Natural killer cell (primary cell): ENCODE data around the gene FIGNL2. TPM values are rescaled to one million over a fixed set of nuclear protein-coding genes. Genes with fewer than 3 reads are reported as not detected.

Experiments
- ATAC-seq, 3 donors: fragments of 150-1000 bp in 2 of 3; fragments of 200-7000 bp in 1 of 3; cut with Tn5 transposase; 1 replicate in 1 of 3; 2 replicates in 2 of 3; pipeline ENCODE4 v1.10.0; 2021; ENCODE audit warnings: mild to moderate bottlenecking in 2 of 3, moderate library complexity in 2 of 3
- DNase-seq, 2 donors: peaks; one replicate each; pipeline versions ENCODE4 v3.0.0 to v3.0.0-alpha.2; 2013 to 2021; ENCODE audit warnings: mixed read lengths in 1 of 2
- H3K27ac ChIP-seq: one replicate; pipeline ENCODE4 v1.5.1; 2013; ENCODE audit warnings: mild to moderate bottlenecking, low read length
- H3K27me3 ChIP-seq: one replicate; pipeline ENCODE4 v1.6.1; 2013; ENCODE audit warnings: low read length; ENCODE audit not compliant: control insufficient read depth, insufficient read depth
- H3K36me3 ChIP-seq: one replicate; pipeline ENCODE4 v1.6.1; 2013; ENCODE audit warnings: low read length; ENCODE audit not compliant: control insufficient read depth, insufficient read depth
- H3K4me1 ChIP-seq: one replicate; pipeline ENCODE4 v1.6.1; 2013; ENCODE audit warnings: low read length; ENCODE audit not compliant: control insufficient read depth, insufficient read depth
- H3K4me3 ChIP-seq: one replicate; pipeline ENCODE4 v1.5.1; 2013; ENCODE audit warnings: low read length
- H3K9me3 ChIP-seq: one replicate; pipeline ENCODE4 v1.6.1; 2013; ENCODE audit warnings: low read length; ENCODE audit not compliant: control insufficient read depth, insufficient read depth
- H3K27ac Mint-ChIP-seq, 2 donors: one replicate each; pipeline ENCODE4 v1.8.0; 2022; ENCODE audit warnings: mild to moderate bottlenecking in 2 of 2, mixed read lengths in 2 of 2, moderate library complexity in 1 of 2
- H3K27me3 Mint-ChIP-seq, 2 donors: one replicate each; pipeline ENCODE4 v1.8.0; 2022; ENCODE audit warnings: low read depth in 2 of 2, mixed read lengths in 2 of 2
- H3K36me3 Mint-ChIP-seq: one replicate; pipeline ENCODE4 v1.8.0; 2022; ENCODE audit warnings: mixed read lengths
- H3K4me1 Mint-ChIP-seq, 2 donors: one replicate each; pipeline ENCODE4 v1.8.0; 2022; ENCODE audit warnings: mixed read lengths in 2 of 2
- H3K4me3 Mint-ChIP-seq: one replicate; pipeline ENCODE4 v1.8.0; 2022; ENCODE audit warnings: mild to moderate bottlenecking, moderate library complexity, mixed read lengths
- H3K9me3 Mint-ChIP-seq, 2 donors: one replicate each; pipeline ENCODE4 v1.8.0; 2022; ENCODE audit warnings: mixed read lengths in 2 of 2
- WGBS: methylation state at CpG from one replicate; pipeline ENCODE4 v1.1.7; 2013; ENCODE audit warnings: missing lambda C conversion rate; ENCODE audit not compliant: insufficient coverage; 5-methylcytosine and 5-hydroxymethylcytosine counted together
- intact Hi-C: fragments of 100-400 bp; cut with micrococcal nuclease; formaldehyde crosslinking; loops from one replicate; pipeline ENCODE4 v1.14.2; 2022
- total RNA-seq, 4 donors: library from RNA; stranded (reverse); fragments of 120-200 nt in 1 of 4; gene quantifications; one replicate each; pipeline versions ENCODE4 v1.2.3 to v1.2.4, GENCODE V29; 2013 to 2022
- TF ChIP-seq, protein P1 (sequence below): fragments of 200-600 bp; IDR thresholded peaks from one replicate; pipeline ENCODE4 v1.8.0; 2022; ENCODE audit warnings: antibody characterized with exemption

Gene FIGNL2
- total RNA-seq, 3 donors from 2014 or later (not counting 1 experiment from before 2014, with no cell fraction given): 1.4 to 1.6 (median 1.5) TPM

DNA sequence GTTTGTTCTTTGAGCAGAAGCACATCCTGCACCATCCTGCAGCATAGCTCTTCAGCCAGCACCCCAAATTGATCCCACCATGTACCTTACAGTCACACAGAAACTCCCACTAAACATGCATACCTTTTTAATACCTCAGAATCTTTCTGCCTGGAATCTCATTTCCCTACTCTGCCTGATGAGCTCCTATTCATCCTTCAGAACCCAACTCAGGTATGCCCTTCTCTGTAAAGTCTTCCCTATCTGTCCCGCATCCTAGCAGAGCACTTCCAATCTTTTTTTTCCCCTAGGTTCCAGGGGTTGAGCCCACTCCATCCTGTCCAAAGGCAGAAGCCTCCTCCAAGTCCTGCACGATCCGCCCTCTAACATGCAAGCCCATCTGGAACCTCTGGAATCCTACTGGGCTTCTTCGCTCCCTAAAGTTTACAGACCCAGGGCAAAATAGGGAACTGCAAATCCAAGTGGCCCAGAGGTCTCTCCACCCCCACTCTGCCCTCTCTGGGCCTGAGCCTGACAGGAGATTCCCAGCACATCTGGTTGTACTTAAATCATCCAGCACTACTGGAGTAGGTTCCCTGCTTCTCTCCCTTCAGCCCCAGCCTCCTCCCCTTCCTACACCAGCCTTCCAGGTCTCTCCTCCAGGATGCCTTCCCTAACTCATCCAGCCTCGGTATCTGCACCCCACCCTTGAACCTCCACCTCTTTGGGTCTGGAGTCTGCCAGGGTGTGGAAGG is 4.1 kb upstream of the FIGNL2 start:
- H3K27ac ChIP-seq: no peak overlapping the region
- 98% methylated on average over 4 of the region's 5 CpGs for WGBS
- Mint-ChIP-seq H3K36me3 (no peaks in the 10 kb centered on the region), H3K27me3 (peaks cover 22 to 24% of the 10 kb centered on the region in 2 donors), H3K9me3 (no peaks in the 10 kb centered on the region), H3K27ac (no peak overlapping the region), H3K4me3 (no peak overlapping the region), H3K4me1 (peaks cover 0 to 17% of the 10 kb centered on the region in 2 donors)
- H3K4me1 ChIP-seq: peaks cover 25% of the 10 kb centered on the region
- no peak for ATAC-seq
- H3K4me3 ChIP-seq: no peak overlapping the region
- H3K27me3 ChIP-seq: peaks cover 5% of the 10 kb centered on the region
- intact Hi-C loops: no loop called here
- H3K36me3 ChIP-seq: no peaks in the 10 kb centered on the region
- H3K9me3 ChIP-seq: no peaks in the 10 kb centered on the region
- TF ChIP-seq, protein P1, sequence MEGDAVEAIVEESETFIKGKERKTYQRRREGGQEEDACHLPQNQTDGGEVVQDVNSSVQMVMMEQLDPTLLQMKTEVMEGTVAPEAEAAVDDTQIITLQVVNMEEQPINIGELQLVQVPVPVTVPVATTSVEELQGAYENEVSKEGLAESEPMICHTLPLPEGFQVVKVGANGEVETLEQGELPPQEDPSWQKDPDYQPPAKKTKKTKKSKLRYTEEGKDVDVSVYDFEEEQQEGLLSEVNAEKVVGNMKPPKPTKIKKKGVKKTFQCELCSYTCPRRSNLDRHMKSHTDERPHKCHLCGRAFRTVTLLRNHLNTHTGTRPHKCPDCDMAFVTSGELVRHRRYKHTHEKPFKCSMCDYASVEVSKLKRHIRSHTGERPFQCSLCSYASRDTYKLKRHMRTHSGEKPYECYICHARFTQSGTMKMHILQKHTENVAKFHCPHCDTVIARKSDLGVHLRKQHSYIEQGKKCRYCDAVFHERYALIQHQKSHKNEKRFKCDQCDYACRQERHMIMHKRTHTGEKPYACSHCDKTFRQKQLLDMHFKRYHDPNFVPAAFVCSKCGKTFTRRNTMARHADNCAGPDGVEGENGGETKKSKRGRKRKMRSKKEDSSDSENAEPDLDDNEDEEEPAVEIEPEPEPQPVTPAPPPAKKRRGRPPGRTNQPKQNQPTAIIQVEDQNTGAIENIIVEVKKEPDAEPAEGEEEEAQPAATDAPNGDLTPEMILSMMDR: no peak
- DNase-seq: no peak

DNA sequence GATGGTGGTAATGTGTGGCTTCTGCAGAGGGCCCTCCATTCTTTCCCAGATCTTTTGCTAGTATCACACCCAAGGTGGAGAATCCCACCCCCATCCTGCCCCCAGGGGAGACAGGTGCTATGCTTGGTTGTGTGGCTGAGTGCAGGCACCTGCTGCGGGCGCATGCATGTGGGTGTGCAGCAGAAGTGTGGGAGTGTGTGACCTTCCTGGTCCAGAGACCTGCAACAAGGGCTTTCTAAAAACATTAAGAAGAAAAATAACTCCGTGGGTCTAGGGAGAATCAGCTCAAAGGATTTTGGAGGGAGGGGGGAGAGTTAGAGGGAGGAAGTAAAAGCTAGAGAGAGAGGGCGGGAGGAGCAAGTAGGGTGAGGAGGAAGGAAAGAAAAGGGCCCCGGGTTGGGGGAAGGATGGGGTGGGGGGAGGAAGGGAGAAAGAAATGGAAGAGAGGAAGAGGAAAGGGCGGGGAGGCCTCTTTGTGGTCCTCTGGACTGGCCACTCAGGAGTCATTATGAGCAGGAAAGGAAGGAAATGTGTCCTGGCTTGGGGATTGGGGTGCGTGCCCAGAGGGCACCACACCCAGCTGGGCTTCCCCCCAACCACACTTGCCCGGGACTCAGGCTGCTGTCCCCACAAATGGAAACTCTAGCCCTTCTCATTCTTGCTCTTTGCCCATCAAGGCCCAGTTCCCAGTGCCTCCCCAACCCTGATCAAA is 3.1 kb upstream of the FIGNL2 start:
- H3K36me3 Mint-ChIP-seq: no peaks in the 10 kb centered on the region
- Histone ChIP-seq H3K36me3 (no peaks in the 10 kb centered on the region), H3K27me3 (peaks cover 11% of the 10 kb centered on the region), H3K4me1 (peaks cover 34% of the 10 kb centered on the region), H3K9me3 (no peaks in the 10 kb centered on the region), H3K4me3 (no peak overlapping the region), H3K27ac (no peak overlapping the region)
- WGBS: 23% methylated on average over 8 of the region's 8 CpGs
- intact Hi-C loops: no loop called here
- ATAC-seq (no peak), DNase-seq (no peak)
- H3K27ac Mint-ChIP-seq: no peak overlapping the region
- TF ChIP-seq, protein P1: no peak
- no peaks in the 10 kb centered on the region for H3K9me3 Mint-ChIP-seq
- H3K27me3 Mint-ChIP-seq: peaks cover 19 to 26% of the 10 kb centered on the region in 2 donors
- H3K4me1 Mint-ChIP-seq: peaks cover 0 to 22% of the 10 kb centered on the region in 2 donors
- H3K4me3 Mint-ChIP-seq: no peak overlapping the region

DNA sequence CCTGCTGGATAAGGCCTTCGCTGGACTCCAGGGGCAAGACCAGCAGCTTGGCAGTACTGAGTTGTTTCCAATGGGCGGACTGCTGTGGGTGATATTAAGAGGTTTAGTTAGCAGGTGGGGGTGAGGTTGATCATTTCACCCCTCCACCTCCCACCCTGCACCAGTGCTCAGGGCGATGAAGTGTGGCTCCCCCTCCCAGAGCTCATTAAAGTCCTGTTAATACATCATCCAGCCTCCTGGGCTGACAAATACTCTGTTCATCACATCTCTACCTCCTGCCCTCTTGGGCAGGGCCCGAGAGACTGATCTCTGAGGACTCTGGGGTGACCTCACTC is 2.4 kb upstream of the FIGNL2 start:
- no peaks in the 10 kb centered on the region for H3K9me3 Mint-ChIP-seq
- intact Hi-C loops: no loop called here
- peaks cover 0 to 27% of the 10 kb centered on the region in 2 donors for H3K4me1 Mint-ChIP-seq
- no peak for DNase-seq
- WGBS: 74% methylated on average over 3 of the region's 4 CpGs
- ATAC-seq: no peak
- Histone ChIP-seq H3K9me3 (no peaks in the 10 kb centered on the region), H3K27me3 (peaks cover 17% of the 10 kb centered on the region), H3K27ac (no peak overlapping the region), H3K4me3 (no peak overlapping the region), H3K36me3 (no peaks in the 10 kb centered on the region), H3K4me1 (peaks cover 40% of the 10 kb centered on the region)
- no peak overlapping the region for H3K27ac Mint-ChIP-seq
- no peaks in the 10 kb centered on the region for H3K36me3 Mint-ChIP-seq
- TF ChIP-seq, protein P1: no peak
- H3K27me3 Mint-ChIP-seq: peaks cover 25 to 30% of the 10 kb centered on the region in 2 donors
- H3K4me3 Mint-ChIP-seq: no peak overlapping the region
